HG03575 (cell line): ENCODE results near the gene PDE4B.
"Not testable (repeated sequence)": the region's sequence is repeated elsewhere in the genome, so short reads cannot be mapped to it uniquely, and the experiment has no call there.

Experiments
- ATAC-seq: cut with Tn5 transposase; IDR thresholded peaks from one replicate; pipeline ENCODE4 v1.9.1; 2021; ENCODE audit not compliant: unreplicated experiment, insufficient number of reproducible peaks, low FRiP score; ENCODE audit errors: extremely low read depth

PDE4B gene

GRCh38 chr1:66012106-66012784 lies 219.6 kb downstream of the PDE4B start:
- ATAC-seq = no peak

GRCh38 chr1:66013371-66013770 lies 220.7 kb downstream of the PDE4B start:
- ATAC-seq = no peak

- ATAC-seq = no peak
These were observed 230.4 kb downstream of the PDE4B start for GRCh38 chr1:66022904-66023620.

- ATAC-seq = no peak
These were observed 232.5 kb downstream of the PDE4B start for GRCh38 chr1:66025188-66025587.

GRCh38 chr1:66028035-66028434 lies 235.3 kb downstream of the PDE4B start:
- no peak for ATAC-seq

- ATAC-seq = no peak
These were observed 241.1 kb downstream of the PDE4B start for GRCh38 chr1:66033781-66034180.

GRCh38 chr1:66035616-66036245 lies 243.0 kb downstream of the PDE4B start:
- ATAC-seq = no peak

GRCh38 chr1:66041654-66042053 lies 249.0 kb downstream of the PDE4B start:
- ATAC-seq = no peak

GRCh38 chr1:66043186-66043585 lies 250.5 kb downstream of the PDE4B start:
- no peak for ATAC-seq

GRCh38 chr1:66044912-66045311 lies 252.2 kb downstream of the PDE4B start:
- no peak for ATAC-seq

- ATAC-seq = no peak
These were observed 253.7 kb downstream of the PDE4B start for GRCh38 chr1:66046415-66046814.

GRCh38 chr1:66048011-66048410 lies 255.3 kb downstream of the PDE4B start:
- ATAC-seq = no peak

- ATAC-seq = no peak
These were observed 257.4 kb downstream of the PDE4B start for GRCh38 chr1:66050123-66050522.

- no peak for ATAC-seq
These were observed 257.9 kb downstream of the PDE4B start for GRCh38 chr1:66050633-66051032.

GRCh38 chr1:66055092-66055491 lies 262.4 kb downstream of the PDE4B start:
- no peak for ATAC-seq

- ATAC-seq = not testable (repeated sequence)
These were observed 264.8 kb downstream of the PDE4B start for GRCh38 chr1:66057448-66057847.

- no peak for ATAC-seq
These were observed 265.9 kb downstream of the PDE4B start for GRCh38 chr1:66058558-66058957.

GRCh38 chr1:66067219-66067618 lies 274.5 kb downstream of the PDE4B start:
- ATAC-seq = not testable (repeated sequence)

GRCh38 chr1:66069976-66070876 lies 277.5 kb downstream of the PDE4B start:
- no peak for ATAC-seq
